Mesothelial cell of epicardium (in vitro differentiated cells): ENCODE measurements around the gene JAGN1. TPM values are rescaled to one million over a fixed set of nuclear protein-coding genes. Genes with fewer than 3 reads are reported as not detected.

Experiments
- DNase-seq, 2 experiments: peaks; one replicate each; pipeline ENCODE4 v3.0.0; 2021; ENCODE audit warnings: low spot score in 2 of 2; ENCODE audit not compliant: unreplicated experiment in 2 of 2
- H3K27ac Mint-ChIP-seq: 2 replicates; pipeline ENCODE4 v1.8.0; 2021; ENCODE audit warnings: mixed read lengths
- H3K27me3 Mint-ChIP-seq: 2 replicates; pipeline ENCODE4 v1.8.0; 2021; ENCODE audit warnings: low read depth, mixed read lengths
- H3K36me3 Mint-ChIP-seq: 2 replicates; pipeline ENCODE4 v1.8.0; 2021; ENCODE audit warnings: mixed read lengths
- H3K4me1 Mint-ChIP-seq: 2 replicates; pipeline ENCODE4 v1.8.0; 2021; ENCODE audit warnings: mixed read lengths
- H3K4me3 Mint-ChIP-seq: 2 replicates; pipeline ENCODE4 v1.8.0; 2021; ENCODE audit warnings: mild to moderate bottlenecking, moderate library complexity, mixed read lengths
- H3K9me3 Mint-ChIP-seq: 2 replicates; pipeline ENCODE4 v1.8.0; 2021; ENCODE audit warnings: mixed read lengths
- CTCF ChIP-seq: fragments of 200-600 bp; sonication (generic); IDR thresholded peaks from one replicate; pipeline ENCODE4 v1.5.0; 2021; ENCODE audit warnings: antibody characterized with exemption; ENCODE audit not compliant: unreplicated experiment
- total RNA-seq: library from RNA; stranded (reverse); gene quantifications from 3 replicates; pipeline ENCODE4 v1.2.1, GENCODE V29; 2021

JAGN1 gene
- total RNA-seq, 1 donor from 2014 or later: 32.1 TPM

- H3K4me1 Mint-ChIP-seq: peaks cover 6% of the 10 kb centered on the region
- no peak for DNase-seq
- H3K27ac Mint-ChIP-seq: peak overlapping the region; percentile 33
- no peaks in the 10 kb centered on the region for H3K27me3 Mint-ChIP-seq
- no peaks in the 10 kb centered on the region for H3K36me3 Mint-ChIP-seq
- no peak for TF ChIP-seq CTCF
- H3K9me3 Mint-ChIP-seq: no peaks in the 10 kb centered on the region
- H3K4me3 Mint-ChIP-seq: no peak overlapping the region
Measured at GRCh38 chr3:9884555-9885165, 5.8 kb upstream of the JAGN1 start.

- H3K27ac Mint-ChIP-seq: no peak overlapping the region
Measured at GRCh38 chr3:9886328-9886727, 4.1 kb upstream of the JAGN1 start.

GRCh38 chr3:9887480-9887879 is 2.9 kb upstream of the JAGN1 start:
- TF ChIP-seq CTCF: no peak

More at GRCh38 chr3:9886328-9886727, 4.1 kb upstream of the JAGN1 start:
- TF ChIP-seq CTCF: no peak
- peaks cover 9% of the 10 kb centered on the region for H3K4me1 Mint-ChIP-seq
- H3K36me3 Mint-ChIP-seq: peaks cover 1% of the 10 kb centered on the region
- no peak for DNase-seq
- no peak overlapping the region for H3K4me3 Mint-ChIP-seq
- no peaks in the 10 kb centered on the region for H3K27me3 Mint-ChIP-seq
- no peaks in the 10 kb centered on the region for H3K9me3 Mint-ChIP-seq

GRCh38 chr3:9888540-9888939 is 1.9 kb upstream of the JAGN1 start:
- Mint-ChIP-seq H3K27me3 (no peaks in the 10 kb centered on the region), H3K27ac (no peak overlapping the region), H3K36me3 (peaks cover 7% of the 10 kb centered on the region), H3K4me3 (no peak overlapping the region), H3K9me3 (no peaks in the 10 kb centered on the region), H3K4me1 (peaks cover 19% of the 10 kb centered on the region)
- no peak for TF ChIP-seq CTCF
- no peak for DNase-seq

More at GRCh38 chr3:9887480-9887879, 2.9 kb upstream of the JAGN1 start:
- DNase-seq: no peak
- no peaks in the 10 kb centered on the region for H3K9me3 Mint-ChIP-seq
- no peaks in the 10 kb centered on the region for H3K27me3 Mint-ChIP-seq
- no peak overlapping the region for H3K27ac Mint-ChIP-seq
- peaks cover 3% of the 10 kb centered on the region for H3K36me3 Mint-ChIP-seq
- peaks cover 15% of the 10 kb centered on the region for H3K4me1 Mint-ChIP-seq
- H3K4me3 Mint-ChIP-seq: no peak overlapping the region

GRCh38 chr3:9889405-9889804 is 1.0 kb upstream of the JAGN1 start:
- H3K4me1 Mint-ChIP-seq: peaks cover 14% of the 10 kb centered on the region
- no peaks in the 10 kb centered on the region for H3K9me3 Mint-ChIP-seq
- H3K27ac Mint-ChIP-seq: no peak overlapping the region
- no peaks in the 10 kb centered on the region for H3K27me3 Mint-ChIP-seq
- H3K36me3 Mint-ChIP-seq: peaks cover 11% of the 10 kb centered on the region
- no peak for DNase-seq
- TF ChIP-seq CTCF: no peak
- H3K4me3 Mint-ChIP-seq: peak overlapping the region; percentile 97
